HepG2 (cell line): ENCODE data around the gene KDR. TPM values are rescaled to one million over a fixed set of nuclear protein-coding genes. Genes with fewer than 3 reads are reported as not detected.

Source experiments
- ATAC-seq: fragments of 200-7000 bp; cut with Tn5 transposase; 3 replicates; pipeline ENCODE4 v1.9.1; 2020; ENCODE audit warnings: mild to moderate bottlenecking, moderate library complexity
- BruUV-seq: library from RNA; stranded (reverse); fragments of 400-500 nt; replicated peaks from 2 replicates; lab custom pipeline; 2021; lab: Mats Ljungman, UMichigan
- CTCF ChIA-PET: fragments of 300-600 bp; formaldehyde crosslinking; extraction: SDS; loops from one replicate; lab custom pipeline; 2021; ENCODE audit warnings: low total read pairs, inconsistent platforms, low intra/inter-chr PET ratio; lab: Yijun Ruan, JAX
- POLR2A ChIA-PET: fragments of 350-600 bp; sonication (Branson Sonifier 250); formaldehyde crosslinking; loops from one replicate; lab custom pipeline; 2020; ENCODE audit warnings: antibody characterized with exemption, inconsistent platforms; lab: Yijun Ruan, JAX
- DNase-seq: peaks from one replicate; pipeline ENCODE4 v3.0.0-alpha.2; 2015; ENCODE audit warnings: low spot score
- FAIRE-seq: peaks from 3 replicates; lab custom pipeline; 2011; peaks lifted over from hg19 to GRCh38; lab: Jason Lieb, UNC
- H2AFZ ChIP-seq: one replicate; pipeline ENCODE4 v1.6.1; 2011; ENCODE audit warnings: low read length, inconsistent platforms
- H3K27ac ChIP-seq: fragments of 300-600 bp; 3 replicates; pipeline ENCODE4 v1.8.0; 2011; ENCODE audit warnings: mixed run types, mild to moderate bottlenecking, mixed read lengths, low read length, inconsistent platforms; ENCODE audit not compliant: insufficient read depth; ENCODE audit errors: extremely low read length
- H3K27me3 ChIP-seq, 2 experiments: fragments of 200-600 bp in 1 of 2; 2 replicates in 1 of 2; 3 replicates in 1 of 2; pipeline versions ENCODE4 v1.6.0 to v1.8.0; 2011; ENCODE audit warnings: low read length in 2 of 2, mild to moderate bottlenecking in 2 of 2, moderate library complexity in 2 of 2, inconsistent platforms in 1 of 2; ENCODE audit not compliant: insufficient read depth in 2 of 2, control insufficient read depth in 1 of 2
- H3K36me3 ChIP-seq, 2 experiments: fragments of 200-600 bp in 1 of 2; replicated peaks in 1 of 2; 2 replicates in 1 of 2; 3 replicates in 1 of 2; pipeline versions ENCODE4 v1.5.1 to v1.8.0; 2011; ENCODE audit warnings: low read length in 2 of 2, inconsistent platforms in 1 of 2; ENCODE audit not compliant: insufficient read depth in 2 of 2, control insufficient read depth in 1 of 2
- H3K4me1 ChIP-seq: 2 replicates; pipeline ENCODE4 v1.5.1; 2012; ENCODE audit warnings: low read length, inconsistent platforms; ENCODE audit not compliant: insufficient read depth
- H3K4me2 ChIP-seq: 2 replicates; pipeline ENCODE4 v1.6.0; 2011; ENCODE audit warnings: low read depth, low read length, inconsistent platforms
- H3K4me3 ChIP-seq, 3 experiments: fragments of 200-600 bp in 1 of 3; sonication (generic), shearing (Covaris generic) in 1 of 3; replicated peaks in 1 of 3; 2 replicates each; pipeline ENCODE4 v1.5.1; 2011 to 2016; ENCODE audit warnings: low read length in 3 of 3, inconsistent platforms in 2 of 3, low read depth in 2 of 3, mild to moderate bottlenecking in 2 of 3, control low read depth in 1 of 3, mixed read lengths in 1 of 3; ENCODE audit not compliant: insufficient read depth in 1 of 3
- H3K79me2 ChIP-seq: one replicate; pipeline ENCODE4 v1.6.1; 2011; ENCODE audit warnings: low read length, inconsistent platforms; ENCODE audit not compliant: insufficient read depth
- H3K9ac ChIP-seq: 2 replicates; pipeline ENCODE4 v1.6.0; 2011; ENCODE audit warnings: mild to moderate bottlenecking, low read depth, low read length, inconsistent platforms; ENCODE audit not compliant: insufficient read depth
- H3K9me3 ChIP-seq: 2 replicates; pipeline ENCODE4 v1.5.1; 2012; ENCODE audit warnings: mild to moderate bottlenecking, low read length
- H4K20me1 ChIP-seq: 2 replicates; pipeline ENCODE4 v1.6.0; 2011; ENCODE audit warnings: inconsistent platforms, mild to moderate bottlenecking, low read length, moderate library complexity; ENCODE audit not compliant: insufficient read depth
- HHEX ChIP-seq: IDR thresholded peaks from 2 replicates; pipeline ENCODE4 v1.6.1; 2016; ENCODE audit warnings: control low read depth
- HOMEZ ChIP-seq: IDR thresholded peaks from 2 replicates; pipeline ENCODE4 v1.6.1; 2016; ENCODE audit warnings: low read depth
- HOXA9 ChIP-seq: sonication (generic); formaldehyde crosslinking; IDR thresholded peaks from 2 replicates; pipeline ENCODE4 v1.8.1; 2022; ENCODE audit warnings: missing genetic modification reagents, mild to moderate bottlenecking, moderate library complexity, borderline replicate concordance
- JUND ChIP-seq: sonication (generic); formaldehyde crosslinking; IDR thresholded peaks from 2 replicates; pipeline ENCODE4 v1.8.0; 2022; ENCODE audit warnings: mild to moderate bottlenecking, missing genetic modification reagents
- NR2F1 ChIP-seq, 2 experiments: fragments of 450-650 bp in 1 of 2; formaldehyde crosslinking in 1 of 2; IDR thresholded peaks; 2 replicates each; pipeline versions ENCODE4 v1.5.0 to v1.6.1; 2016 to 2020; ENCODE audit warnings: mild to moderate bottlenecking in 1 of 2, missing compliant biosample characterization in 1 of 2, missing genetic modification reagents in 1 of 2, moderate library complexity in 1 of 2
- SNAI1 ChIP-seq: sonication (generic); formaldehyde crosslinking; IDR thresholded peaks from 2 replicates; pipeline ENCODE4 v1.5.0; 2020; ENCODE audit warnings: mild to moderate bottlenecking, missing genetic modification reagents, borderline replicate concordance
- TFDP2 ChIP-seq: sonication (generic); formaldehyde crosslinking; IDR thresholded peaks from 2 replicates; pipeline ENCODE4 v1.4.0; 2020; ENCODE audit warnings: missing genetic modification reagents
- ZNF17 ChIP-seq: sonication (generic); formaldehyde crosslinking; IDR thresholded peaks from 2 replicates; pipeline ENCODE4 v1.5.0; 2020; ENCODE audit warnings: mild to moderate bottlenecking, missing genetic modification reagents
- ZNF546 ChIP-seq: sonication (generic); formaldehyde crosslinking; conservative IDR thresholded peaks from 2 replicates; pipeline ENCODE4 v1.8.1; 2023; ENCODE audit warnings: mild to moderate bottlenecking, missing genetic modification reagents
- ZNF558 ChIP-seq: sonication (generic); formaldehyde crosslinking; IDR thresholded peaks from 2 replicates; pipeline ENCODE4 v1.9.0; 2022; ENCODE audit warnings: mild to moderate bottlenecking, missing genetic modification reagents, borderline replicate concordance
- WGBS: methylation state at CpG from one replicate; pipeline ENCODE4 v1.1.6; 2017; ENCODE audit warnings: low lambda C conversion rate; 5-methylcytosine and 5-hydroxymethylcytosine counted together
- in situ Hi-C: cut with HindIII; loops from 2 replicates; pipeline ENCODE4 v1.10.0; 2017; ENCODE audit warnings: low pct_unique_long_range_greater_than_20kb; ENCODE audit not compliant: extremely low pct_ligation_motif_present
- intact Hi-C: fragments of 100-400 bp; cut with micrococcal nuclease; formaldehyde crosslinking; loops from one replicate; pipeline ENCODE4 v1.10.0; 2022; ENCODE audit not compliant: unreplicated experiment
- polyA plus RNA-seq, 8 experiments: library from polyadenylated mRNA; depleted of rRNA in 3 of 8; stranded (reverse) in 7 of 8; unstranded in 1 of 8; fragments of >200 nt; fragmentation: Illumina TruSeq in 4 of 8; extraction: Trizol in 4 of 8; gene quantifications; 2 replicates each; pipeline versions ENCODE4 v1.2.1 to v1.2.3, GENCODE V29; 2011 to 2016; ENCODE audit warnings: low read depth in 4 of 8, missing spikeins in 1 of 8, mixed read lengths in 1 of 8; ENCODE audit not compliant: insufficient read depth in 1 of 8
- total RNA-seq, 5 experiments: library from RNA; depleted of rRNA; stranded (reverse); fragments of >200 nt; fragmentation: Illumina TruSeq; extraction: Trizol; gene quantifications; 2 replicates each; pipeline ENCODE4 v1.2.3, GENCODE V29; 2016; ENCODE audit warnings: low read depth in 1 of 5

The KDR gene
- total and polyA plus RNA-seq, 2 of the 13 experiments (the other 11 are each of a cell fraction or from before 2014, with no cell fraction given): not detected

GRCh38 chr4:55087009-55087912, 38.1 kb downstream of the KDR start:
- intact Hi-C loops: no loop called here
- WGBS: 3% methylated on average over 8 of the region's 8 CpGs
- no peaks in the 10 kb centered on the region for H4K20me1 ChIP-seq
- FAIRE-seq (no peak), ATAC-seq (no peak), DNase-seq (no peak)
- no peaks in the 10 kb centered on the region for H3K9me3 ChIP-seq
- H3K4me1 ChIP-seq: no peaks in the 10 kb centered on the region
- H3K9ac ChIP-seq: no peak overlapping the region
- no peak overlapping the region for H3K4me2 ChIP-seq
- no peak overlapping the region for H2AFZ ChIP-seq
- POLR2A ChIA-PET: no interaction called here
- no peak overlapping the region for H3K4me3 ChIP-seq
- BruUV-seq: no TSS peak
- in situ Hi-C loops: no loop called here
- TF ChIP-seq HHEX (no peak), NR2F1 (CRISPR knock-in tag; IDR thresholded peaks at IDR 0.05) (no peak), JUND (CRISPR knock-in tag) (no peak)
- no peaks in the 10 kb centered on the region for H3K79me2 ChIP-seq
- H3K36me3 ChIP-seq: no peaks in the 10 kb centered on the region
- H3K27ac ChIP-seq: no peak overlapping the region
- no peaks in the 10 kb centered on the region for H3K27me3 ChIP-seq
- CTCF ChIA-PET: no interaction called here

- no peak for ATAC-seq
- TF ChIP-seq ZNF546 (CRISPR knock-in tag) (no peak), ZNF17 (no peak), HOXA9 (CRISPR knock-in tag) (no peak), TFDP2 (CRISPR knock-in tag) (no peak), HOMEZ (no peak), SNAI1 (CRISPR knock-in tag) (no peak), ZNF558 (CRISPR knock-in tag) (no peak)
- TF ChIP-seq, all 625 proteins: peak for 0
- Histone ChIP-seq H3K79me2 (no peaks in the 10 kb centered on the region), H3K4me3 (no peak overlapping the region), H3K9ac (no peak overlapping the region), H3K4me1 (no peaks in the 10 kb centered on the region), H2AFZ (no peak overlapping the region), H3K36me3 (no peaks in the 10 kb centered on the region), H3K27me3 (0 out of 5 replicates have a peak, but pooled peaks cover 0 to under 1% of the 10 kb centered on the region in 2 experiments), H3K27ac (no peak overlapping the region), H3K4me2 (no peak overlapping the region), H4K20me1 (no peaks in the 10 kb centered on the region), H3K9me3 (no peaks in the 10 kb centered on the region)
- CTCF ChIA-PET: no interaction called here
- POLR2A ChIA-PET: no interaction called here
- WGBS: 0% methylated on average over 6 of the region's 6 CpGs
- in situ Hi-C loops: no loop called here
- DNase-seq (no peak), FAIRE-seq (no peak)
- no TSS peak for BruUV-seq
- intact Hi-C loops: no loop called here
Measured at GRCh38 chr4:55086578-55086977, 38.8 kb downstream of the KDR start.
